HG03108 (cell line): Measurements from ENCODE around the gene SYNDIG1.

Experiments used
- ATAC-seq: cut with Tn5 transposase; IDR thresholded peaks from one replicate; pipeline ENCODE4 v1.9.1; 2021; ENCODE audit warnings: moderate library complexity; ENCODE audit not compliant: unreplicated experiment

Gene SYNDIG1

GRCh38 chr20:24446811-24447210 lies 22.6 kb upstream of the SYNDIG1 start:
- ATAC-seq: no peak

DNA sequence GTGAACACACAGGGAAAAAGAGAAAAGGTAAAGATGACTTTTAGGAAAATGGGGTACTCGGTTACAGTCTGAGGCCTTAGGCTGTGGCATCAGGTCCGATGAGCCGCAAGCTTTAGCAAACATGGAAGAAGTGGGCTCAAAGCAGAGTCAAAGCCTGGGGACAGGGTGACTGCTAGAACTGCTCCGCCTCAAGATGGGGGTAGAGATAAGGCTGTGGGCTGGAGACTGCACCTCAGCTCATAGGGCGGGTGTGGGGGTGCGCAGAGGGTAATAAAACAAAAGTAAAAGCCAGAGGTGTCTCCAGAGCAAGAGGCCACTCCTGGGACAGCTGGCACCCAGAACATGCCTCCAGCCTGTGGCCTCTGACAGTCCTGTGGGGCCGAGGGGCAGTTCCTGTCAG lies 21.3 kb upstream of the SYNDIG1 start:
- no peak for ATAC-seq

DNA sequence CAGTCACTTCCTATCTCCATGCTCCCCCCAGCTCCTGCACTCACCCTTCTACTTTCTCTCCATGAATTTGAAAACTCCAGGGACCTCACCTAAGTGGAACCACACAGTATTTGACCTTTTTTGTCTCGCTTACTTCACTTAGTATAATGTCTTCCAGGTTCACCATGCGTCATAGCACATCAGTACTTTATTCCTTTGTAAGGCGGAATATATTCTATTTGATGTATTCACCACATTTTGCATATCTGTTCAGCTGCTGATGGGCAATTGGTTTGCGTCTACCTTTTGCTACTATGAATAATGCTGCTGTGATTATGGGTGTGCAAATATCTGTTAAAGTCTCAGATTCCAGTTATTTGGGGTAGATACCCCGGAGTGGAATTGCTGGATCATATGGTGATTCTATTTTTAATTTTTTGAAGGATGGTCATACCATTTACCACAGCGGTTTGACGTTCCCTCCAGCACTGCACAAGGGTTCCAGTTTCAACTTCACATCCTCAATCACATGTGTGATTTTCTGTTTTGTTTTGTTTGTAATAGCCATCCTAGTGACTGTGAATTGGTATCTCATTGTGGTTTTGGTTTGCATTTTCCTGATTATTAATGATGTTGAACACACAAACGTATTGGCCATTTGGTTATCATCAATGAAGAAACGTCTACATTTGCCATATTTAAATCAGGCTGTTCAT lies 20.3 kb upstream of the SYNDIG1 start:
- no peak for ATAC-seq

DNA sequence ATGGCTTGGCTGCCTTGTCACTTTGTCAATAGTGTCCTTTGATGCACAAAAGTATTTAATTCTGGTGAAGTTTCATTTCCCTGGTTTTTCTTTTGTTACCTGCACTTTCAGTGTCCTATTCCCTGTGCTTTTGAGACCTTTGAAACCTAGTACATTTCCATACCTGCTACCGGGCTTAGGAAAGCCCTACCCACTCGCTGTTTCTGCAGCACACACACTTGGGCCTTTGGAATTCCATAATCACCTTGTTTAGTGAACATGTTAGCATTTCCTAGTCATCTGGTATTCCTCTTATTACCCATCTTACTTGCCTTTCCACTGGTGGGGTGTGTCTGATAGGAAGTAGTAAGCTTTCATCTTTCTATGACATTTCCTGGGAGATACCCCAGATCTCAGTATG lies 19.3 kb upstream of the SYNDIG1 start:
- no peak for ATAC-seq

DNA sequence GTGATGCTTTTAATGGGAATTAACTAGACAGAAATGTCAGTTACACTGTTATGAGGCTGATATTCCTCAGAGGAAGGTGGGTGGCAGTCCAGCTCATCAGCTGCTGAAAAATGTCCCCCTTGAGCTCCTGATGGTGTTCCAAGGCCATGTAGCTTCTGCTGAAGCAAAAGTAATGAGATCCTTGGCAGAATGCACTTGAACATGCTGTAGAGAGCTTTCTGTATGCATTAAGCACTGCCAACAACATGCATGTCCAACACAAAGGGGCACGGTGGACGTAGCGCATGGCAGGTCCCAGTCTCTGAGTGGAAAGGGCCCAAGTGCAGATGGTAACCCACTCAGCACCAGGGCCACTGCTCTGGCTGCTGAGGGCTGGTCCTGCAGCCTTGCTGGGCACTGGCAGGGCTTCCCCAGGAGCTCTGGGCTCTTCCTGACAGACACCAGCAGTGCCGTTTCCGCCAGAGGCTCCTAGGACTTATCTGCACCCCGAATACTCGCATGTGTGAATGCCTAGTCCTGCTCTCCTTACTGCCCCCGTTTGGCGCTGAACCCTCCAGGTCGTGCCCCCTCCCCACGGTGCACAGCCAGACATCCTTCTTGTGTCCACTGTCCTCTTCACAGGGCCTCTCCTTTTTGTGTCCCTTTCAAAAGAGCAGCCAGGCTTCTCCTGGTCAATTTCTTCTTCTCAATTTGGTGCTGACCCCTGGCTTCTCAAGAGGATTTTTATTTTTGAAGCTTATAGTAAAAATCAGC lies 18.6 kb upstream of the SYNDIG1 start:
- ATAC-seq: no peak

DNA sequence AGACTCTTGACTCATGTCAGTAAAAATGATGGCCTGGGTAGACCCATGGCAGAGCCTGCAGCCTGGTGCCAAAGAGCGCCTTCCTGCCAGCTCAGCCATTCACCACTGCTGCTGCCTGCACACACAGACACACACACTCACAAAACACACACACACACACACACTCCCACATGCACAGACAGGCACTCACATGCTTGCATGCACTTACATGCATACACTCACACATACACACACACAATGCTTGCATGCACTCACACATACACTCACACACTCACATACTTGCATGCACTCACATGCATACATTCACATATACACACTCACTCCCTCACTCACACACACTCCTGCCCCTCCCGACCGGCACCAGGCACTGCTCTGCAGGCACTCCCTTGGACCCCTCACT lies 18.0 kb upstream of the SYNDIG1 start:
- ATAC-seq: no peak

DNA sequence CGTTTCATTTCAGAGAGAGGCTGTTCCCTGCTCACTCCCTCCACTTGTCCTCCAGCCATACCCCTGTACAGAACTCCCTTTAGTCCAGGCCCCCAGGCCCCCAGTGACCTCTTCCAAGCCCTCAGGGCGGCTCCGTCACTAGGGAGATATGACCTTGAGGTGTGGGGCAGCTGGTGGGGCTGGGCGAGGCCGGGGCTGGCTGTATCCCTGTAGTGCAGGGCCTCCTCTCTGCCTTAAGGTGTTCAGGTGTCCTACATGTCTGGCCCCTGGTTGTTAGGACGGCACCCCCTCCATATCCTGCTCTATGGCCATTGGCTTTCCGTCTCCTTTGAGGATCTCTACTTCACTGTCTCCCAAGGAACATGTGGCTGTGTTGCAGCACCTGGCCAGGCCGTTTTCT lies 17.4 kb upstream of the SYNDIG1 start:
- ATAC-seq: no peak

- ATAC-seq: no peak
Observed at GRCh38 chr20:24452498-24453127, 16.8 kb upstream of the SYNDIG1 start.

- no peak for ATAC-seq
Observed at GRCh38 chr20:24453869-24454268, 15.6 kb upstream of the SYNDIG1 start.

- ATAC-seq: no peak
Observed at GRCh38 chr20:24455081-24455480, 14.3 kb upstream of the SYNDIG1 start.

GRCh38 chr20:24456398-24456781 lies 13.0 kb upstream of the SYNDIG1 start:
- no peak for ATAC-seq

GRCh38 chr20:24458436-24458835 lies 11.0 kb upstream of the SYNDIG1 start:
- no peak for ATAC-seq

- ATAC-seq: no peak
Observed at GRCh38 chr20:24459733-24460132, 9.7 kb upstream of the SYNDIG1 start.

DNA sequence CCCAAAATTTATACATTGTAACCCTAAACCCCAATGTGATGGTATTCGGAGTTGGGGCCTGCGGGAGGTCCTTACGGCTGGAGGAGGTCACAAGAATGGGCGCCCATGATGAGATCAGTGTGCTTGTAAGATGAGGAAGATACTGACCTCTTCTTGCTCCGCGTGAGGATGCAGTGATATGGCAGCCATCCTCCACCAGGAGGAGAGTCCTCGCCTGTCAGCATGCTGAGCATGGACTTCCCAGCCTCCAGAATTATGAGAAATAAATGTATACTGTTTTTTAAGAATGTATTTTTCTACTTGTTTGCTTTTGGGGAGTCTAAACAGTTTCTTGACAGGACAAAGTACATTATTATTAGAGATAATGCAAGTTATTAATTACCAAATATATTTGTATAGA lies 8.7 kb upstream of the SYNDIG1 start:
- ATAC-seq: no peak

DNA sequence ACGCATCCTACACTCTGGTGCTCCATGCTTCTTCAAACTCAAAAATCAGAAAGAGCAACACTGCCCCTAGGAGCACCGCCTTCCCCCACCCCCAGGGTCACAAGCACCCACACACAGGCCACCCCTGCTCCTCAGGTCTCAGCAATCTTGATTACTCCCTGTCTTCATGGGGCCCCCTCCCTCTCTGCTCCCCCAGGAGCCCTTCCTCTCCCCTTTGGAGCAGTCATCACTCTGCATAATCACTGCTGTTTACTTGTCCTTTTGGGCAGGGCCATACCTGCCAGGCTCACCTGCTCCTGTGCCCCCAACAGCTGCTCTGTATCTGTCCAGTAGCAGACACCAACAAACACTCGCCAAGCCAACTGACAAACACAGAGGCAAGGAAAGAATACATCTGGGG lies 7.6 kb upstream of the SYNDIG1 start:
- ATAC-seq: no peak

DNA sequence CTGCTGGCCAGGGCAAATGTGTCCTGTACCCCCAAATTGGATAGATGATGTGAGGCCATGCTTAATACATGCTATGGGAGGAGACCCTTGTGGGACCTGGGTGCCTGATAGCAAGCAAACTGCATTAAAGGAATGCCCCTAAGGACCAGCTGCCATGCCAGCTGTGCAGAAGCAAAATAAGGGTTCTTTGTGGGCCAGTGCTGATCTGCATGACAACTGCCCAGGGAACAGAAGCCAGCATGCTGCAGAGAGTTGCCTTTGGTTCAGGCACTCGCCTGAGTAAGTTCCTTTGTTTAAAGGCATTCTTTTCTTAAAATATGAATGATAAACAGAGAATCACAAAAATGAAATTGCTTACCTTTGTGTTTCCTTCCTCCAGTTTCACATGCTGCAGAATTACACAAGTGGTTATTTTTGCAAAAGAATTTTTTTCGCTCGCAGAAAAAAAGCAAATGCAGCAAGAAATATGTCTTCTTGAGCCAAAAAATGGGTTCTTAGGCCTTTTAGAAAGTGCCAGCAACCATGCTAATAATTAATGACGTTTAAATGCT lies 6.9 kb upstream of the SYNDIG1 start:
- no peak for ATAC-seq

- ATAC-seq: no peak
Observed at GRCh38 chr20:24465159-24465558, 4.3 kb upstream of the SYNDIG1 start.

DNA sequence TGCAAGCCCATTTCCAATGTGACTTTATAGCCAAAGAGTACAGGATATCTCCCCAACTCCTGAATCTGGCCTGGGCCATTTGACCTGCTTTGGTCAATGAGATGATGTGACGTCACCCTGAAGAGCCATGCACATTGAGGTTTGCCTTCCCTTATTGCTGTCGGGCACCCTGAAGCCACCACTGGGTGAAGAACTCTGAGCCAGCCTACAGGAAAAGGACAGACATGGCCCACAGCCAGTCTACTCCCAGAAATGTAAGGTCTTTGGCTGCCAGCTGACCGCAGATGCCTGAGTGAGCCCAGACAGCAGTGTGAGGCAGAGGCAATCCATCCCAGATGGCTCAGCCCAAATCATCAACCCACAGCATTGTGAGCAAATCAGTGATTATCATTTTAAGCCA lies 3.7 kb upstream of the SYNDIG1 start:
- ATAC-seq: no peak

- no peak for ATAC-seq
Observed at GRCh38 chr20:24468401-24469115, 871 bp upstream of the SYNDIG1 start.

GRCh38 chr20:24469894-24470745 lies 691 bp downstream of the SYNDIG1 start:
- no peak for ATAC-seq
